Measurements from ENCODE around the gene GALNT16.

DNA sequence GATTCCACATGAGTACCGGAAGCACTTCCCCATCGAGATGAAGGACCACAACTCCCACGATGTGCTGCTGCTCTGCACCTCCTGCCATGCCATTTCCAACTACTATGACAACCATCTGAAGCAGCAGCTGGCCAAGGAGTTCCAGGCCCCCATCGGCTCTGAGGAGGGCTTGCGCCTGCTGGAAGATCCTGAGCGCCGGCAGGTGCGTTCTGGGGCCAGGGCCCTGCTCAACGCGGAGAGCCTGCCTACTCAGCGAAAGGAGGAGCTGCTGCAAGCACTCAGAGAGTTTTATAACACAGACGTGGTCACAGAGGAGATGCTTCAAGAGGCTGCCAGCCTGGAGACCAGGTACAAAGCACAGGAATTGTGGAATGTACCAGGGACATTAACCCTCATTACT, 22.4 kb upstream of the GALNT16 start:
- TF ChIP-seq CTCF (IDR thresholded peaks at IDR 0.05; ENCODE audit: insufficient read depth, low read length): no peak
- no peak for TF ChIP-seq POLR2AphosphoS5 (IDR thresholded peaks at IDR 0.05; ENCODE audit: low read depth)
- TF ChIP-seq GABPA (IDR thresholded peaks at IDR 0.05; ENCODE audit: low read depth): no peak
- no peak for TF ChIP-seq REST (IDR thresholded peaks at IDR 0.05; ENCODE audit: insufficient replicate concordance, low read depth)
